ENCODE results near the gene KIF20B. TPM values are rescaled to one million over a fixed set of nuclear protein-coding genes. Genes with fewer than 3 reads are reported as not detected.
"Not testable (repeated sequence)": the region's sequence is repeated elsewhere in the genome, so short reads cannot be mapped to it uniquely, and the experiment has no call there.

The KIF20B gene
- total RNA-seq, 4 donors from 2014 or later, result 1.4 to 2.1 (median 1.8) TPM

DNA sequence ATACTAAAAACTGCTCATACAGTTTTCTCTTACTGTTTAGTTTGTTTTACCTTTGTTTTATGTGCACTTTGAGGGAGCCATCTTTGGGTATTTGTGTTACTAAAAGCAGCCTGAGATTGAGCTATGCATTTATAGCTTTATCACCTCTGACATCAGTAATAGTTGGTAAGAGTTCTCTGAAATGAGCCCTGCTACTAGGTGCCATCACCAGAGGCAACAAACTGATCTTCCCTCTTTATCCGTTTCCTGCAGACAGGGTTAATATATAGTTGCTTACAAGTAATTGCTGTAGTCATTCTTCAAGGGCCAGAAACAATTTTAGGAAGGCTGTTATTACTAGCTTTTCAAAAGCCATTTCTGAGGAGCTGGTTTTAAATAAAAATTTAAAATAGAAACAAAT is 49.1 kb downstream of the KIF20B start:
- DNase-seq (ENCODE audit: extremely low spot score), result no peak
- intact Hi-C loops (cut with DNase I), result no loop called here
- Histone ChIP-seq H3K9me3 (no peaks in the 10 kb centered on the region), H3K36me3 (peaks cover 0 to 14% (median 0%) of the 10 kb centered on the region in 4 donors), H3K4me3 (no peak overlapping the region), H3K27ac (replicated peaks in 1 of 4) (no peak overlapping the region), H3K27me3 (no peaks in the 10 kb centered on the region), H3K4me1 (no peaks in the 10 kb centered on the region)
- TF ChIP-seq, protein P1, sequence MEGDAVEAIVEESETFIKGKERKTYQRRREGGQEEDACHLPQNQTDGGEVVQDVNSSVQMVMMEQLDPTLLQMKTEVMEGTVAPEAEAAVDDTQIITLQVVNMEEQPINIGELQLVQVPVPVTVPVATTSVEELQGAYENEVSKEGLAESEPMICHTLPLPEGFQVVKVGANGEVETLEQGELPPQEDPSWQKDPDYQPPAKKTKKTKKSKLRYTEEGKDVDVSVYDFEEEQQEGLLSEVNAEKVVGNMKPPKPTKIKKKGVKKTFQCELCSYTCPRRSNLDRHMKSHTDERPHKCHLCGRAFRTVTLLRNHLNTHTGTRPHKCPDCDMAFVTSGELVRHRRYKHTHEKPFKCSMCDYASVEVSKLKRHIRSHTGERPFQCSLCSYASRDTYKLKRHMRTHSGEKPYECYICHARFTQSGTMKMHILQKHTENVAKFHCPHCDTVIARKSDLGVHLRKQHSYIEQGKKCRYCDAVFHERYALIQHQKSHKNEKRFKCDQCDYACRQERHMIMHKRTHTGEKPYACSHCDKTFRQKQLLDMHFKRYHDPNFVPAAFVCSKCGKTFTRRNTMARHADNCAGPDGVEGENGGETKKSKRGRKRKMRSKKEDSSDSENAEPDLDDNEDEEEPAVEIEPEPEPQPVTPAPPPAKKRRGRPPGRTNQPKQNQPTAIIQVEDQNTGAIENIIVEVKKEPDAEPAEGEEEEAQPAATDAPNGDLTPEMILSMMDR (IDR thresholded peaks at IDR 0.05), result no peak
- TF ChIP-seq EP300 (IDR thresholded peaks at IDR 0.05) (no peak), POLR2A (IDR thresholded peaks at IDR 0.05; ENCODE audit: low read depth) (no peak), POLR2AphosphoS5 (IDR thresholded peaks at IDR 0.05) (no peak)
- 88% methylated on average over 1 of the region's 1 CpG for WGBS

DNA sequence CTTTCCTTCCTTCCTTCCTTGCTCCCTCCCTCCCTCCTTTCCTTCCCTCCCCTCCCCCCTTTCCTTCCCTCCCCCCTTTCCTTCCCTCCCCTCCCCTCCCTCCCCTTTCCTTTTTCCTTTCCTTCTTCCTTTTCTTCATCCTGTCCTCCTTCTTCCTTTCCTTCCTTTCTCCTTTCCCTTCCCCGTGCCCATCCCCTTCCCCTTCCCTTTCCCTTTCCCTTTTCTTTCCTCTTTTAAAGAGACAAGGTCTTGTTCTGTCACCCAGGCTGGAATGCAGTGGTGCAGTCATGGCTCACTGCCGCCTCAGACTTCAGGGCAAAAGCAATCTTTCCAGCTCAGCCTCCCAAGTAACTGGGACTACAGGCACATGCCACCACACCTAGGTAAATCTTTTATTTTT is 54.0 kb downstream of the KIF20B start:
- no peak overlapping the region for H3K4me3 ChIP-seq
- H3K27ac ChIP-seq (replicated peaks in 1 of 4), result no peak overlapping the region
- DNase-seq (ENCODE audit: extremely low spot score), result no peak
- no peaks in the 10 kb centered on the region for H3K27me3 ChIP-seq
- TF ChIP-seq EP300 (IDR thresholded peaks at IDR 0.05) (no peak), POLR2AphosphoS5 (IDR thresholded peaks at IDR 0.05) (no peak), POLR2A (IDR thresholded peaks at IDR 0.05; ENCODE audit: low read depth) (no peak)
- TF ChIP-seq, protein P1 (IDR thresholded peaks at IDR 0.05), result no peak
- H3K4me1 ChIP-seq, result no peaks in the 10 kb centered on the region
- peaks cover 0 to 14% (median 6%) of the 10 kb centered on the region in 4 donors for H3K36me3 ChIP-seq
- 88% methylated on average over 2 of the region's 2 CpGs for WGBS
- H3K9me3 ChIP-seq, result no peaks in the 10 kb centered on the region
- intact Hi-C loops (cut with DNase I), result no loop called here

DNA sequence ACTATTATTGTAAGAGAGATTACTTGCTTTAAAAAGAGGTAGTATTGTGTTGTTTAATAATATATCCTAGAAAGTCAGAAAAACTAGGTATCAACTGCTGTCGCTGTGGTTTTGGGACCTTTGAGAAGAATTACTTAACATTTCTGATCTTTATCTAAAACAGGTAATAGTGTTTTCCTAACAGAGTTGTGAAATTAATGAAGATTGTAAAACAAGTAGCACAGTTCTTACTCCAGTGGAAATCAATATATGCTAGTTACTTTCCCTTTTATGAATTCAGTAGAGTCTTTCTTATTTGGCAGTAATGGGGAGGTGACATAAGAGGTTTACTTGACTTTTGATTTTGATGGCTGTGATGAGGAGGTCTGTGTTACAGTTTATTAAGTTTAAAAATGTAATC is 58.1 kb downstream of the KIF20B start:
- intact Hi-C loops (cut with DNase I), result no loop called here
- Histone ChIP-seq H3K27ac (replicated peaks in 1 of 4) (no peak overlapping the region), H3K9me3 (no peaks in the 10 kb centered on the region), H3K27me3 (no peaks in the 10 kb centered on the region), H3K4me1 (no peaks in the 10 kb centered on the region), H3K36me3 (peaks cover 0 to 24% (median 10%) of the 10 kb centered on the region in 4 donors), H3K4me3 (no peak overlapping the region)
- WGBS, result 97% methylated on average over 1 of the region's 1 CpG
- TF ChIP-seq, protein P1 (IDR thresholded peaks at IDR 0.05), result no peak
- TF ChIP-seq POLR2AphosphoS5 (IDR thresholded peaks at IDR 0.05) (no peak), EP300 (IDR thresholded peaks at IDR 0.05) (no peak), POLR2A (IDR thresholded peaks at IDR 0.05; ENCODE audit: low read depth) (no peak)
- no peak for DNase-seq (ENCODE audit: extremely low spot score)

DNA sequence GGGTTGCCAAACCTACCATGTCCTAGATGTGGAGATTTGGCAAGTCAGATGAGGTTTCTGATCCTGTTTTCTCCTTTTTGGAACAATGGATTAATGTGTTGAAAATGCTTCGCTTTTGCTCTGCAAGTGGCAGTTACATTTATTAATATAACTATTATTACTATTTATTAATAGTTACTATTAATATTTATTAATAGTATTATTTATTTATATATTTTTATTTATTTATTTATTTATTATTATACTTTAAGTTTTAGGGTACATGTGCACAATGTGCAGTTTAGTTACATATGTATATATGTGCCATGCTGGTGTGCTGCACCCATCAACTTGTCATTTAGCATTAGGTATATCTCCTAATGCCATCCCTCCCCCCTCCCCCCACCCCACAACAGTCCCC is 62.3 kb downstream of the KIF20B start:
- H3K27me3 ChIP-seq; H3K27ac ChIP-seq (replicated peaks in 1 of 4); DNase-seq (ENCODE audit: extremely low spot score); H3K4me1 ChIP-seq; H3K4me3 ChIP-seq; H3K9me3 ChIP-seq; intact Hi-C loops (cut with DNase I): not testable (repeated sequence)
- peaks cover 0 to 22% (median 8%) of the 10 kb centered on the region in 4 donors for H3K36me3 ChIP-seq
- 97% methylated on average over 1 of the region's 1 CpG for WGBS

- Histone ChIP-seq H3K4me3 (no peak overlapping the region), H3K36me3 (peaks cover 0 to 12% (median 0%) of the 10 kb centered on the region in 4 donors), H3K9me3 (no peaks in the 10 kb centered on the region), H3K27ac (replicated peaks in 1 of 4) (no peak overlapping the region), H3K4me1 (no peaks in the 10 kb centered on the region), H3K27me3 (no peaks in the 10 kb centered on the region)
- 96% methylated on average over 5 of the region's 5 CpGs for WGBS
- no peak for DNase-seq (ENCODE audit: extremely low spot score)
- no peak for TF ChIP-seq POLR2A (IDR thresholded peaks at IDR 0.05; ENCODE audit: low read depth)
- TF ChIP-seq, protein P1 (IDR thresholded peaks at IDR 0.05), result no peak
- no peak for TF ChIP-seq POLR2AphosphoS5 (IDR thresholded peaks at IDR 0.05)
- TF ChIP-seq EP300 (IDR thresholded peaks at IDR 0.05), result no peak
- intact Hi-C loops (cut with DNase I), result no loop called here
These were observed 70.3 kb downstream of the KIF20B start for GRCh38 chr10:89771684-89772083.
